ENCODE data around the gene HLCS. TPM values are rescaled to one million over a fixed set of nuclear protein-coding genes. Genes with fewer than 3 reads are reported as not detected.

The HLCS gene
- total and polyA plus RNA-seq, 2 of the 8 experiments (the other 6 are each of a cell fraction or from before 2014, with no cell fraction given), result 4.7 to 12.2 TPM

DNA sequence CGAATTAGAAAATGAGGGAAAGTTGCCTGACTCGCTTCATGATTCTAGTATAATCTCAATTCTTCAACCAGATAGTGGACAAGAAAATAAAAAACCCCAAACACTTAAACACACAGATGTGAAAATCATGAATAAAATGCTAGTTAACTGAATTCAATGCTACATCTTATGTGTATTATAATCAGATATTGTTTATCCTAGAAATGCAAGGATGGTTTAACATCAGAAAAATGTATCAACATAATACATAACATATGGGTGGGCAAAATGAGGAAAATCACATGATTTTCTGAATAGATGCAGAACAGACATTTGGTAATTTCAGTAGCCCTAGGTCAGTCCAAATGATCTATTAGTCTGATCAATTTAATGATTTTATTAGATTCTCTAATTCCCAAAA is 170.4 kb downstream of the HLCS start:
- no peak overlapping the region for H2BK20ac ChIP-seq (ENCODE audit: low read length)
- no peak overlapping the region for H2BK120ac ChIP-seq (replicated peaks; ENCODE audit: low read depth, low read length)
- no peak overlapping the region for H3K4ac ChIP-seq (replicated peaks; ENCODE audit: insufficient read length, low read depth, low read length)
- no peaks in the 10 kb centered on the region for H3K36me3 ChIP-seq (ENCODE audit: control insufficient read depth in 2 of 4, insufficient read depth in 4 of 4, low read length in 3 of 4)
- peaks cover 0 to 4% (median 3%) of the 10 kb centered on the region in 4 experiments; a peak in 5 of 7 replicates for H3K4me1 ChIP-seq (replicated peaks in 1 of 4; ENCODE audit: control insufficient read depth in 3 of 4, insufficient read depth in 4 of 4, low read length in 3 of 4)
- H2BK12ac ChIP-seq (ENCODE audit: low read depth, low read length), result no peak overlapping the region
- POLR2A ChIA-PET (ENCODE audit: partially characterized antibody), result no interaction called here
- no peaks in the 10 kb centered on the region for H3K79me1 ChIP-seq (ENCODE audit: low read depth, low read length)
- H2BK15ac ChIP-seq (ENCODE audit: low read length), result no peak overlapping the region
- no peak overlapping the region for H3K56ac ChIP-seq (replicated peaks; ENCODE audit: insufficient read length, low read depth, low read length)
- H4K20me1 ChIP-seq (replicated peaks in 1 of 2; ENCODE audit: control insufficient read depth in 1 of 2, insufficient read depth in 2 of 2, low read length in 2 of 2), result no peaks in the 10 kb centered on the region
- DNase-seq (ENCODE audit: low read depth in 1 of 2, low spot score in 2 of 2) (no peak), FAIRE-seq (no peak)
- H3K27me3 ChIP-seq (replicated peaks in 1 of 4; ENCODE audit: control insufficient read depth in 3 of 4, extremely low read depth in 1 of 4, insufficient read depth in 3 of 4, low read length in 3 of 4), result no peaks in the 10 kb centered on the region; a peak in 1 of 7 replicates
- no peak overlapping the region for H4K8ac ChIP-seq (ENCODE audit: extremely low read depth, insufficient read depth, low read length)
- H4K5ac ChIP-seq (ENCODE audit: insufficient read length, low read depth, low read length), result no peak overlapping the region
- no peaks in the 10 kb centered on the region for H3K79me2 ChIP-seq (ENCODE audit: control insufficient read depth in 1 of 2, insufficient read depth in 2 of 2, low read length in 2 of 2)
- H3K4me2 ChIP-seq (ENCODE audit: insufficient read depth in 1 of 2, low read depth in 2 of 2, low read length in 2 of 2), result no peak overlapping the region
- no peak overlapping the region for H3K23ac ChIP-seq (ENCODE audit: insufficient read length)
- no peak overlapping the region for H2BK5ac ChIP-seq (ENCODE audit: low read depth, low read length)
- H2AK5ac ChIP-seq (ENCODE audit: low read depth, low read length), result no peak overlapping the region
- H3K9ac ChIP-seq (replicated peaks in 1 of 4; ENCODE audit: extremely low read depth in 1 of 4, low read depth in 3 of 4, low read length in 3 of 4), result no peak overlapping the region
- H3K27ac ChIP-seq (ENCODE audit: low read depth, low read length), result no peak overlapping the region
- H4K91ac ChIP-seq (replicated peaks; ENCODE audit: insufficient read length, low read length), result no peak overlapping the region
- CTCF ChIA-PET (ENCODE audit: partially characterized antibody), result interaction anchor here (0.7 kb wide), 1 partner anchor 38 kb away, joined by 4 read pairs; no protein-coding TSS in a partner anchor
- no peak overlapping the region for H3K4me3 ChIP-seq (ENCODE audit: extremely low read depth in 1 of 4, insufficient read depth in 2 of 4, low read depth in 3 of 4, low read length in 4 of 4)
- H2AFZ ChIP-seq (ENCODE audit: low read length), result no peak overlapping the region
- no peak overlapping the region for H3K18ac ChIP-seq (ENCODE audit: extremely low read depth, low read length)
- H3K14ac ChIP-seq (ENCODE audit: insufficient read length), result no peak overlapping the region
- 88% methylated on average over 2 of the region's 2 CpGs; no CpG with 5 or more reads in 1 of the 2 experiments for WGBS, 2 experiments (ENCODE audit: extremely low coverage in 1 of 2, insufficient coverage in 1 of 2, insufficient read length in 1 of 2, insufficient replicate concordance in 2 of 2, low coverage in 1 of 2, low lambda C conversion rate in 2 of 2, missing lambda C conversion rate in 1 of 2)
- no peaks in the 10 kb centered on the region for H3K23me2 ChIP-seq (ENCODE audit: low read depth, low read length)
- H3K9me3 ChIP-seq (ENCODE audit: insufficient read depth in 2 of 2, low read depth in 1 of 2, low read length in 1 of 2), result peaks cover 0 to 15% of the 10 kb centered on the region in 2 experiments; a peak in 2 of 4 replicates
- TF ChIP-seq, protein P1, sequence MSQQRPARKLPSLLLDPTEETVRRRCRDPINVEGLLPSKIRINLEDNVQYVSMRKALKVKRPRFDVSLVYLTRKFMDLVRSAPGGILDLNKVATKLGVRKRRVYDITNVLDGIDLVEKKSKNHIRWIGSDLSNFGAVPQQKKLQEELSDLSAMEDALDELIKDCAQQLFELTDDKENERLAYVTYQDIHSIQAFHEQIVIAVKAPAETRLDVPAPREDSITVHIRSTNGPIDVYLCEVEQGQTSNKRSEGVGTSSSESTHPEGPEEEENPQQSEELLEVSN (IDR thresholded peaks at IDR 0.05), result no peak
- TF ChIP-seq BCL11A (IDR thresholded peaks at IDR 0.05; ENCODE audit: low read depth in 2 of 2, low read length in 2 of 2) (no peak), TBP (IDR thresholded peaks at IDR 0.05; ENCODE audit: low read depth, low read length) (no peak)
- TF ChIP-seq, protein P2, sequence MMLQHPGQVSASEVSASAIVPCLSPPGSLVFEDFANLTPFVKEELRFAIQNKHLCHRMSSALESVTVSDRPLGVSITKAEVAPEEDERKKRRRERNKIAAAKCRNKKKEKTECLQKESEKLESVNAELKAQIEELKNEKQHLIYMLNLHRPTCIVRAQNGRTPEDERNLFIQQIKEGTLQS (IDR thresholded peaks at IDR 0.05; ENCODE audit: insufficient read depth, low read depth, low read length), result no peak

Data from H1 (cell line).